Common myeloid progenitor, CD34-positive (primary cell): ENCODE data around the gene SLC36A1.

Experiments
- CTCF ChIA-PET: fragments of 350-600 bp; sonication (Branson Sonifier 250); formaldehyde crosslinking; loops from one replicate; lab custom pipeline; 2021; ENCODE audit warnings: antibody characterized with exemption; lab: Charles Lee
- POLR2A ChIA-PET: fragments of 350-600 bp; sonication (Branson Sonifier 250); formaldehyde crosslinking; loops from one replicate; lab custom pipeline; 2021; ENCODE audit warnings: antibody characterized with exemption; lab: Charles Lee
- DNase-seq, 3 donors: peaks; one replicate each; pipeline versions ENCODE4 v3.0.0 to v3.0.0-alpha.2; 2013
- H3K27ac ChIP-seq, 2 experiments: 1 replicate in 1 of 2; 2 replicates in 1 of 2; pipeline ENCODE4 v1.7.0; 2013; ENCODE audit warnings: inconsistent platforms in 2 of 2, low read length in 2 of 2, mild to moderate bottlenecking in 2 of 2, low read depth in 1 of 2, moderate library complexity in 1 of 2; ENCODE audit not compliant: severe bottlenecking in 2 of 2, insufficient read depth in 1 of 2, poor library complexity in 1 of 2
- H3K27me3 ChIP-seq, 5 experiments: replicated peaks in 2 of 5; 1 replicate in 3 of 5; 2 replicates in 2 of 5; pipeline versions ENCODE4 v1.6.1 to v1.7.0; 2013; ENCODE audit warnings: low read length in 4 of 5, mild to moderate bottlenecking in 2 of 5, moderate library complexity in 2 of 5, inconsistent platforms in 1 of 5; ENCODE audit not compliant: insufficient read depth in 5 of 5, control insufficient read depth in 4 of 5
- H3K36me3 ChIP-seq, 4 experiments: 1 replicate in 2 of 4; 2 replicates in 2 of 4; pipeline versions ENCODE4 v1.6.1 to v1.7.0; 2013; ENCODE audit warnings: low read length in 3 of 4, control low read depth in 1 of 4, mild to moderate bottlenecking in 1 of 4; ENCODE audit not compliant: control insufficient read depth in 4 of 4, insufficient read depth in 4 of 4
- H3K4me1 ChIP-seq, 4 experiments: 1 replicate in 3 of 4; 2 replicates in 1 of 4; pipeline versions ENCODE4 v1.6.1 to v1.7.1; 2013; ENCODE audit warnings: low read length in 3 of 4, mild to moderate bottlenecking in 3 of 4, control low read depth in 1 of 4, inconsistent platforms in 1 of 4, moderate library complexity in 1 of 4; ENCODE audit not compliant: control insufficient read depth in 4 of 4, insufficient read depth in 4 of 4; ENCODE audit errors: control extremely low read depth in 1 of 4
- H3K4me3 ChIP-seq, 7 experiments: 1 replicate in 4 of 7; 2 replicates in 3 of 7; pipeline versions ENCODE4 v1.5.1 to v1.7.0; 2013; ENCODE audit warnings: mild to moderate bottlenecking in 7 of 7, low read length in 6 of 7, moderate library complexity in 6 of 7, inconsistent platforms in 2 of 7, low read depth in 2 of 7, control low read depth in 1 of 7; ENCODE audit not compliant: insufficient read depth in 4 of 7, control insufficient read depth in 1 of 7; ENCODE audit errors: extremely low read depth in 1 of 7
- H3K9me3 ChIP-seq, 5 experiments: 1 replicate in 4 of 5; 2 replicates in 1 of 5; pipeline versions ENCODE4 v1.6.1 to v1.7.1; 2013; ENCODE audit warnings: low read length in 4 of 5, mild to moderate bottlenecking in 2 of 5, inconsistent platforms in 1 of 5, low read depth in 1 of 5, moderate library complexity in 1 of 5; ENCODE audit not compliant: control insufficient read depth in 4 of 5, insufficient read depth in 2 of 5; ENCODE audit errors: control extremely low read depth in 1 of 5
- WGBS: methylation state at CpG from one replicate; pipeline ENCODE4 v1.1.5; 2013; ENCODE audit not compliant: insufficient coverage; 5-methylcytosine and 5-hydroxymethylcytosine counted together

The SLC36A1 gene

GRCh38 chr5:151483176-151483575 lies 35.8 kb downstream of the SLC36A1 start:
- peaks cover 2 to 31% (median 6%) of the 10 kb centered on the region in 4 experiments for H3K4me1 ChIP-seq
- CTCF ChIA-PET: interaction anchor here (1.0 to 1.8 kb wide), 2 partner anchors 20 to 36 kb away, joined by 3 to 6 read pairs; partner anchors contain the start of gene SLC36A1
- no peak overlapping the region for H3K27ac ChIP-seq
- POLR2A ChIA-PET: interaction anchor here (0.6 kb wide), 1 partner anchor 21 kb away, joined by 4 read pairs; no protein-coding TSS in a partner anchor
- no peaks in the 10 kb centered on the region for H3K27me3 ChIP-seq
- H3K36me3 ChIP-seq: peaks cover 0 to 14% (median 6%) of the 10 kb centered on the region in 4 experiments
- H3K4me3 ChIP-seq: no peak overlapping the region
- DNase-seq: peak; percentile 13 to 67 (median 66)
- WGBS: 20% methylated on average over 1 of the region's 3 CpGs
- no peaks in the 10 kb centered on the region for H3K9me3 ChIP-seq

DNA sequence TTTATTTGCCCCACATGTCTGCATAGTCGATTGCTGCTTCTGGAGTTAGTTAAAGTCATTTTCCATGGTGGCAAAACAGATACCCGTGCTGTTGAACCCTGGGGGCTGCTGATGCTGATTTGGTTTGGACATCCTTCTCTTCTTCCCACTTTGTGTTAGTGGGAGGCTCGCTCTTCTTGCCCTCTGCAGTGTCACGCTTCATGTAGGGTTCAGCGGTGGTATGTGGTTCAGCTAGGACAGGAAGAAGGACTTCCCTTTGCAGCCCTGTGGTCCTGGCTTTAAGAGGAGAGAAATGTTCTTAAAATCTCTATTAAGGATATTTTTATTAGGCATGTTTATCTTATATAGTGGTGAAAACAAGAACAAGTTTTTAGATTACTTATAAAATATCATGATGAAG lies 36.2 kb downstream of the SLC36A1 start:
- Histone ChIP-seq H3K4me3 (peak overlapping the region in 1 of 7 experiments; percentile 33), H3K36me3 (peaks cover 0 to 16% (median 6%) of the 10 kb centered on the region in 4 experiments), H3K4me1 (peaks cover 2 to 31% (median 6%) of the 10 kb centered on the region in 4 experiments), H3K27ac (no peak overlapping the region), H3K9me3 (no peaks in the 10 kb centered on the region), H3K27me3 (no peaks in the 10 kb centered on the region)
- ChIA-PET POLR2A (no interaction called here), CTCF (interaction anchor here (1.0 to 1.8 kb wide), 2 partner anchors 21 to 36 kb away, joined by 3 to 6 read pairs; partner anchors contain the start of gene SLC36A1)
- DNase-seq: peak in 2 of 3 donors; percentile 22 to 26
- 40% methylated on average over 1 of the region's 5 CpGs for WGBS

- Histone ChIP-seq H3K4me1 (peaks cover 2 to 25% (median 6%) of the 10 kb centered on the region in 4 experiments), H3K36me3 (peaks cover 0 to 16% (median 3%) of the 10 kb centered on the region in 4 experiments), H3K27ac (no peak overlapping the region), H3K9me3 (no peaks in the 10 kb centered on the region), H3K27me3 (no peaks in the 10 kb centered on the region), H3K4me3 (no peak overlapping the region)
- no peak for DNase-seq
- 100% methylated on average over 6 of the region's 7 CpGs for WGBS
- ChIA-PET CTCF (interaction anchor here (0.7 to 1.3 kb wide), 2 partner anchors 9 to 24 kb away, joined by 3 to 6 read pairs; no protein-coding TSS in a partner anchor), POLR2A (no interaction called here)
These were observed 40.1 kb downstream of the SLC36A1 start for GRCh38 chr5:151487544-151487943.

GRCh38 chr5:151490627-151491026 lies 43.2 kb downstream of the SLC36A1 start:
- 100% methylated on average over 4 of the region's 5 CpGs for WGBS
- ChIA-PET CTCF (interaction anchor here (0.8 to 0.9 kb wide), 2 partner anchors 8 to 9 kb away, joined by 3 read pairs; no protein-coding TSS in a partner anchor), POLR2A (no interaction called here)
- Histone ChIP-seq H3K36me3 (peaks cover 0 to 14% (median 2%) of the 10 kb centered on the region in 4 experiments), H3K4me1 (peaks cover 0 to 7% (median 0%) of the 10 kb centered on the region in 4 experiments), H3K9me3 (peaks cover 0 to 2% (median 0%) of the 10 kb centered on the region in 5 experiments), H3K27me3 (no peaks in the 10 kb centered on the region), H3K4me3 (no peak overlapping the region), H3K27ac (no peak overlapping the region)
- DNase-seq: no peak

DNA sequence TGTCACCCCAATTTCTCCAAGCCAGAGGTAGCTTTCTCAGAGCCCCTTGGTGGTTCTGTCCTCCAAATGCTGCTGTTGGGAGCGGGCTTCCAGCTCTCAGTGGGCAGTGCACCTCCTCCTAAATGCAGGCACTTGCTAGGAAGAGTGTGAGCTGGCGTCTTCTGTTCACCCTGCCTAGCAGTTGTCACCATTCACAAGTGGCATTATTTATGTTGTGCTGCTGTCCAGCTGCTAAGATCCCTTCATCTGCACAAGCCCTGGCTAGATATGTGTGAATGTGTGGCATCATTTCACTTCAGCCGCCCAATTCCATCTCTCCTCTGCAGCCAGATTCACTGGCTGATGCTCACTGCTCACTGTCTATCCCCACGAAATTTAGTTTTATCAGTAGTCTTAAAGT lies 43.7 kb downstream of the SLC36A1 start:
- DNase-seq: no peak
- Histone ChIP-seq H3K9me3 (peaks cover 0 to 2% (median 0%) of the 10 kb centered on the region in 5 experiments), H3K27me3 (no peaks in the 10 kb centered on the region), H3K36me3 (peaks cover 0 to 12% (median 2%) of the 10 kb centered on the region in 4 experiments), H3K27ac (no peak overlapping the region), H3K4me1 (peaks cover 0 to 7% (median 0%) of the 10 kb centered on the region in 4 experiments), H3K4me3 (no peak overlapping the region)
- WGBS: 100% methylated on average over 3 of the region's 4 CpGs
- CTCF ChIA-PET: interaction anchor here (0.8 to 0.9 kb wide), 2 partner anchors 8 to 9 kb away, joined by 3 read pairs; no protein-coding TSS in a partner anchor
- POLR2A ChIA-PET: no interaction called here

DNA sequence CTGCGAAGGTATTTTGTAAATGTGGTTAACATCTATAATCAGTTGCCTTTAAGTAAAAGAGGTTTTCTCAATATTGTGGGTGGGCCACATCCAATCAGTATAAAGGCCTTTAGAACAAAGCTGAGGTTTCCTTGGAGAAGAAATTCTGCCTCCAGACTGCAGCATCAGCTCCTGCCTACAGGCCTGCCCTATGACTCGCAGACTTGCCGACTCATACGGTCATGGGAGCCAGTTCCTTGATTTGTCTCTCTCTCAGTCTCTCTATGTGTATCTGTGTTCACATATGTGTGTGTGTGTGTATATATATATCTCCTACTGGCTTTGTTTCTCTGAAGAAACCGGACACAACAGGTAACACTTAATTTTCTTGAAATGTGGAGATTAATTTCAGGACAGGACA lies 45.3 kb downstream of the SLC36A1 start:
- WGBS: no CpG with 5 or more reads among the region's 5 CpGs
- peaks cover 0 to 9% (median 0%) of the 10 kb centered on the region in 4 experiments for H3K4me1 ChIP-seq
- no peak overlapping the region for H3K27ac ChIP-seq
- POLR2A ChIA-PET: no interaction called here
- peaks cover 0 to 2% (median 0%) of the 10 kb centered on the region in 5 experiments for H3K9me3 ChIP-seq
- H3K27me3 ChIP-seq: no peaks in the 10 kb centered on the region
- CTCF ChIA-PET: no interaction called here
- peak in 2 of 3 donors; percentile 11 to 43 for DNase-seq
- H3K4me3 ChIP-seq: no peak overlapping the region
- H3K36me3 ChIP-seq: peaks cover 0 to 4% (median 0%) of the 10 kb centered on the region in 4 experiments

DNA sequence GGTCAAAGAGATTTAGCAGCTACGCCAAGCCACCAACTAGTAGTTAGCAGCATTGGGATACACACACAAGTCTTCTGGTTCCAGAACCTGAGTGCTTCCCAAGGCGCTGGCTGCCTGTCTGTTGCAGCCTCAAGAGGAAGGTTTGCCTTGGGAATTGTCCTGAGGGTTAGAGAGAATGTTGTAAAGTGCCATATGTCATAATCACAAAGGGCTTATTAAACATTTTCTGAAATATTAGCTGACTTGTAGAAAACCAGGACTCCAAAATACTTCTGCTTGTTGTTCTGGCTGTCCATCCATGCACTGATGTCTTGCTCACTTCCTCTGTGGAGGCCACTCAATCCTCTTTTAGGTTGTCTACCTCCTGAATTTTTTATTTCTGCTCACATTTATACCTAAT lies 46.3 kb downstream of the SLC36A1 start:
- Histone ChIP-seq H3K27me3 (no peaks in the 10 kb centered on the region), H3K36me3 (no peaks in the 10 kb centered on the region), H3K9me3 (peaks cover 0 to 2% (median 0%) of the 10 kb centered on the region in 5 experiments), H3K4me1 (peaks cover 0 to 9% (median 0%) of the 10 kb centered on the region in 4 experiments), H3K27ac (no peak overlapping the region), H3K4me3 (no peak overlapping the region)
- WGBS: 95% methylated on average over 2 of the region's 2 CpGs
- ChIA-PET POLR2A (no interaction called here), CTCF (interaction anchor here (0.7 kb wide), 1 partner anchor 74 kb away, joined by 3 read pairs; no protein-coding TSS in a partner anchor)
- no peak for DNase-seq
